Endothelial cell of umbilical vein (primary cell): ENCODE data around the gene MTM1. TPM values are rescaled to one million over a fixed set of nuclear protein-coding genes. Genes with fewer than 3 reads are reported as not detected.

Experiments used
- BruUV-seq: library from RNA; stranded (reverse); fragments of 400-500 nt; replicated peaks from 2 replicates; lab custom pipeline; 2021; lab: Mats Ljungman, UMichigan
- CTCF ChIA-PET: fragments of 300-600, 350-600 bp; sonication (Branson Sonifier 250); formaldehyde crosslinking; loops from one replicate; lab custom pipeline; 2021; ENCODE audit warnings: antibody characterized with exemption, inconsistent platforms; lab: Charles Lee
- POLR2A ChIA-PET: fragments of 300-600, 350-600 bp; sonication (Branson Sonifier 250); formaldehyde crosslinking; loops from one replicate; lab custom pipeline; 2021; ENCODE audit warnings: antibody characterized with exemption, inconsistent platforms; lab: Charles Lee
- DNase-seq: peaks from one replicate; pipeline ENCODE4 v3.0.0-alpha.2; 2011; ENCODE audit warnings: low read depth, low spot score
- FAIRE-seq: peaks from 2 replicates; lab custom pipeline; 2011; peaks lifted over from hg19 to GRCh38; lab: Jason Lieb, UNC
- H2AFZ ChIP-seq: 2 replicates; pipeline ENCODE4 v1.6.0; 2012; ENCODE audit warnings: low read depth, low read length, control low read depth, inconsistent platforms
- H3K27ac ChIP-seq: 2 replicates; pipeline ENCODE4 v1.5.1; 2011; ENCODE audit warnings: low read depth, mild to moderate bottlenecking, control low read depth, low read length, moderate library complexity; ENCODE audit not compliant: insufficient read depth
- H3K27me3 ChIP-seq, 2 experiments: 2 replicates each; pipeline versions ENCODE4 v1.6.0 to v1.6.1; 2011; ENCODE audit warnings: low read length in 2 of 2, mixed read lengths in 1 of 2; ENCODE audit not compliant: control insufficient read depth in 2 of 2, insufficient read depth in 2 of 2
- H3K36me3 ChIP-seq, 2 experiments: 2 replicates in 1 of 2; 3 replicates in 1 of 2; pipeline ENCODE4 v1.5.1; 2011; ENCODE audit warnings: low read length in 2 of 2, mild to moderate bottlenecking in 1 of 2, moderate library complexity in 1 of 2; ENCODE audit not compliant: control insufficient read depth in 2 of 2, insufficient read depth in 2 of 2; ENCODE audit errors: extremely low read depth in 1 of 2
- H3K4me1 ChIP-seq: 3 replicates; pipeline ENCODE4 v1.5.1; 2011; ENCODE audit warnings: mild to moderate bottlenecking, low read length; ENCODE audit not compliant: control insufficient read depth, insufficient read depth; ENCODE audit errors: extremely low read depth
- H3K4me2 ChIP-seq: 2 replicates; pipeline ENCODE4 v1.6.1; 2011; ENCODE audit warnings: low read length, control low read depth, mixed read lengths; ENCODE audit not compliant: insufficient read depth
- H3K4me3 ChIP-seq, 3 experiments: fragments of 200-600 bp in 1 of 3; sonication (generic), shearing (Covaris generic) in 1 of 3; replicated peaks in 1 of 3; 2 replicates each; pipeline ENCODE4 v1.5.1; 2011 to 2016; ENCODE audit warnings: control low read depth in 3 of 3, low read length in 3 of 3, mild to moderate bottlenecking in 2 of 3, inconsistent platforms in 1 of 3, low read depth in 1 of 3, moderate library complexity in 1 of 3; ENCODE audit not compliant: insufficient read depth in 1 of 3
- H3K79me2 ChIP-seq: 2 replicates; pipeline ENCODE4 v1.6.0; 2012; ENCODE audit warnings: low read length, inconsistent platforms; ENCODE audit not compliant: control insufficient read depth, insufficient read depth
- H3K9ac ChIP-seq: replicated peaks from 2 replicates; pipeline ENCODE3; 2011; ENCODE audit warnings: low read length, control low read depth; ENCODE audit not compliant: insufficient read depth; ENCODE audit errors: extremely low read depth
- H3K9me1 ChIP-seq: replicated peaks from 3 replicates; pipeline ENCODE4 v1.6.0; 2011; ENCODE audit warnings: mild to moderate bottlenecking, low read length; ENCODE audit not compliant: control insufficient read depth, insufficient read depth; ENCODE audit errors: extremely low read depth
- H3K9me3 ChIP-seq: replicated peaks from 2 replicates; pipeline ENCODE4 v1.5.1; 2012; ENCODE audit warnings: low read length, inconsistent platforms; ENCODE audit not compliant: control insufficient read depth, insufficient read depth
- H4K20me1 ChIP-seq: replicated peaks from 2 replicates; pipeline ENCODE3; 2011; ENCODE audit warnings: mild to moderate bottlenecking, low read length; ENCODE audit not compliant: control insufficient read depth, insufficient read depth; ENCODE audit errors: extremely low read depth
- EZH2 ChIP-seq: IDR thresholded peaks from 2 replicates; pipeline ENCODE4 v1.6.1; 2012; ENCODE audit warnings: borderline replicate concordance, low read depth, mild to moderate bottlenecking, moderate library complexity, low read length, inconsistent platforms; ENCODE audit not compliant: severe bottlenecking
- FOS ChIP-seq: IDR thresholded peaks from 2 replicates; pipeline ENCODE4 v1.6.1; 2011; ENCODE audit warnings: mild to moderate bottlenecking, low read length, moderate library complexity, borderline replicate concordance; ENCODE audit not compliant: insufficient read depth
- JUN ChIP-seq: IDR thresholded peaks from 2 replicates; pipeline ENCODE4 v1.6.1; 2011; ENCODE audit warnings: borderline replicate concordance, low read depth; ENCODE audit not compliant: insufficient read length, insufficient read depth
- MYC ChIP-seq: IDR thresholded peaks from one replicate; pipeline ENCODE4 v1.6.1; 2011; ENCODE audit warnings: mild to moderate bottlenecking, low read depth, low read length
- POLR2A ChIP-seq: IDR thresholded peaks from 2 replicates; pipeline ENCODE4 v1.6.1; 2012; ENCODE audit warnings: low read depth, mild to moderate bottlenecking, control low read depth, low read length
- dilution Hi-C: fragments of 300-500 bp; cut with MboI; formaldehyde crosslinking; loops from one replicate; pipeline ENCODE4 v1.15.0; 2019; ENCODE audit warnings: low sequenced_read_pairs; ENCODE audit not compliant: extremely low pct_ligation_motif_present
- intact Hi-C: fragments of 100-400 bp; cut with micrococcal nuclease; formaldehyde crosslinking; loops from one replicate; pipeline ENCODE4 v1.10.0; 2022
- polyA plus RNA-seq, 4 experiments: library from polyadenylated mRNA; depleted of rRNA in 3 of 4; stranded (reverse) in 3 of 4; unstranded in 1 of 4; fragments of >200 nt; gene quantifications; 2 replicates each; pipeline versions ENCODE4 v1.2.1 to v1.2.3, GENCODE V29; 2011 to 2012; ENCODE audit warnings: missing spikeins in 1 of 4
- total RNA-seq: library from RNA; stranded (reverse); gene quantifications from 2 replicates; pipeline ENCODE4 v1.2.3, GENCODE V29; 2021
- TF ChIP-seq, protein P1 (sequence below), 2 donors: IDR thresholded peaks; 1 replicate in 1 of 2; 2 replicates in 1 of 2; pipeline ENCODE4 v1.5.1; 2011; ENCODE audit warnings: low read length in 2 of 2, mild to moderate bottlenecking in 2 of 2, moderate library complexity in 2 of 2, control low read depth in 1 of 2, inconsistent platforms in 1 of 2, low read depth in 1 of 2; ENCODE audit not compliant: insufficient read depth in 1 of 2; ENCODE audit errors: extremely low read depth in 1 of 2
- TF ChIP-seq, protein P2 (sequence below): IDR thresholded peaks from 2 replicates; pipeline ENCODE4 v1.6.1; 2011; ENCODE audit not compliant: insufficient read depth, insufficient read length

MTM1 gene
- total and polyA plus RNA-seq, 2 donors (not counting 3 experiments of a cell fraction or from before 2014, with no cell fraction given) = 2.4 to 13.2 TPM

DNA sequence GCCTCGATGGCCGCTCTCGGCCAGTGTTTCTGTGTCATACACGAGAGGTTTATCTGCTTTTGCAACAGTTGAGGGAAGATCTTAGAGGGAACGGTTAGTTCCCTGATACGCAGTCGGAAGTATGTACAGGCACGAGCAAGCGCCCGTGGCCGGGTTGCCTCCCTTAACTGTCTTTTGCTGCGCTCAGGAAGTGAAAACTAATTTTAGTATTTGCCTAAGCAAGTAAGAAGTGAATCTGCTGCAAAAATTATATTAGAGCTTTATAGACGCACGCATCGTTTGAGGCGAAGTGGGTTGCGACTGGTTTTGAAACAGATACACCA lies 695 bp downstream of the MTM1 start:
- Histone ChIP-seq H3K9ac (peak overlapping the region; percentile 62), H3K27me3 (no peaks in the 10 kb centered on the region), H3K9me1 (no peaks in the 10 kb centered on the region), H2AFZ (peak overlapping the region; percentile 62), H4K20me1 (no peaks in the 10 kb centered on the region), H3K79me2 (peaks cover 1% of the 10 kb centered on the region), H3K4me3 (peak overlapping the region; percentile 54 to 92 (median 75)), H3K9me3 (no peaks in the 10 kb centered on the region), H3K27ac (peak overlapping the region; percentile 21), H3K36me3 (no peaks in the 10 kb centered on the region), H3K4me1 (peaks cover 11% of the 10 kb centered on the region), H3K4me2 (peak overlapping the region; percentile 74)
- DNase-seq = no peak
- BruUV-seq = no TSS peak
- ChIA-PET POLR2A (no interaction called here), CTCF (interaction anchor here (1.6 to 1.9 kb wide), 2 partner anchors 606 to 619 kb away, joined by 3 to 5 read pairs; no protein-coding TSS in a partner anchor)
- intact Hi-C loops (no loop called here), dilution Hi-C loops (no loop called here)
- FAIRE-seq = peak; percentile 86
- TF ChIP-seq, protein P1, sequence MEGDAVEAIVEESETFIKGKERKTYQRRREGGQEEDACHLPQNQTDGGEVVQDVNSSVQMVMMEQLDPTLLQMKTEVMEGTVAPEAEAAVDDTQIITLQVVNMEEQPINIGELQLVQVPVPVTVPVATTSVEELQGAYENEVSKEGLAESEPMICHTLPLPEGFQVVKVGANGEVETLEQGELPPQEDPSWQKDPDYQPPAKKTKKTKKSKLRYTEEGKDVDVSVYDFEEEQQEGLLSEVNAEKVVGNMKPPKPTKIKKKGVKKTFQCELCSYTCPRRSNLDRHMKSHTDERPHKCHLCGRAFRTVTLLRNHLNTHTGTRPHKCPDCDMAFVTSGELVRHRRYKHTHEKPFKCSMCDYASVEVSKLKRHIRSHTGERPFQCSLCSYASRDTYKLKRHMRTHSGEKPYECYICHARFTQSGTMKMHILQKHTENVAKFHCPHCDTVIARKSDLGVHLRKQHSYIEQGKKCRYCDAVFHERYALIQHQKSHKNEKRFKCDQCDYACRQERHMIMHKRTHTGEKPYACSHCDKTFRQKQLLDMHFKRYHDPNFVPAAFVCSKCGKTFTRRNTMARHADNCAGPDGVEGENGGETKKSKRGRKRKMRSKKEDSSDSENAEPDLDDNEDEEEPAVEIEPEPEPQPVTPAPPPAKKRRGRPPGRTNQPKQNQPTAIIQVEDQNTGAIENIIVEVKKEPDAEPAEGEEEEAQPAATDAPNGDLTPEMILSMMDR (IDR thresholded peaks at IDR 0.05; ENCODE audit: extremely low read depth in 1 of 2, insufficient read depth in 1 of 2, low read depth in 1 of 2, low read length in 2 of 2) = no peak
- TF ChIP-seq, protein P2, sequence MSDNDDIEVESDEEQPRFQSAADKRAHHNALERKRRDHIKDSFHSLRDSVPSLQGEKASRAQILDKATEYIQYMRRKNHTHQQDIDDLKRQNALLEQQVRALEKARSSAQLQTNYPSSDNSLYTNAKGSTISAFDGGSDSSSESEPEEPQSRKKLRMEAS = no peak
- TF ChIP-seq JUN (no peak), EZH2 (no peak), POLR2A (no peak), FOS (no peak), MYC (no peak)
